SHP77 (cell line): ENCODE data around the gene TUBGCP3.

Experiments
- DNase-seq, 2 experiments: peaks; one replicate each; lab custom pipeline; 2025; lab: John Stamatoyannopoulos, UW

TUBGCP3 gene

DNA sequence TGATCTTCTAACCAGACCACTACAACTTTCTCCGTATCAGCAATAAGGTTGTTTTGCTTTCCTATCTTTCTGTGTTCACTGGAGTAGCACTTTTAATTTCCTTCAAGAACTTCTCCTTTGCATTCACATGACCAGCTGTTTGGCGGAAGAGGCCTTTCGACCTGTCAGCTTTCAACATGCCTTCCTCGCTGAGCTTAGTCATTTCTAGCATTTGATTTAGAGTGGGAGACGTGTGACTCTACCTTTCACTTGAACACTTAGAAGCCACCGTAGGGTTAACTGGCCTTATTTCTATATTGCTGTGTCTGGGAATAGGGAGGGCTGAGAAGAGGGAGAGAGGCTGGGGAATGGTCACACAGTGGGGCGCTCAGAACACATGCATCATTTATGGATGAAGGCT, 104.7 kb downstream of the TUBGCP3 start:
- DNase-seq: no peak

GRCh38 chr13:112481458-112481857, 106.5 kb downstream of the TUBGCP3 start:
- DNase-seq: no peak

GRCh38 chr13:112479389-112479788, 108.6 kb downstream of the TUBGCP3 start:
- no peak for DNase-seq

DNA sequence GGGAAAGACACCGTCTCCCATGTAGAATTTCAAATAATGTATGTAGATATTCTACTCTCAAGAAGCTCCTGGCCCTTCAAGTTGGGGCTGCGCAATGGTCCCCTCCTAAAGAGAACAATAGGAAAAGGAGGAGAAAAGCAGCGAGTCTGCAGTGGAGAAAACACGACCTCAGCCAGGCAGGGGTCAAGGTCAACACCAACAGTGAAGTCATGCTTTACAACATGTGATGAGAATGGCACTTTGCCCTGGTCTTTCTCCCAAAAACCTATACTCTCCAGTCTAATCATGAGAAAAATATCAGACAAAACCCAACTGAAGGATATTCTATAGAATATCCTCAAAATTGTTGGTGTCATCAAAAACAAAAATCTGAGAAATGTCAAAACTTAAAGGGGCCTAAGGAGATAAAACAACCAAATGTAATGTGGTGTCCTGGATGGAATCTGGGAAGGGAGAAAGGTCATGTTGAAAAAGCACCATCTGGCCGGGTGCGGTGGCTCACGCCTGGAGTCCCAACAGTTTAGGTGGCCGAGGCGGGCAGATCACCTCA, 110.8 kb downstream of the TUBGCP3 start:
- no peak for DNase-seq

- no peak for DNase-seq
These were observed 112.1 kb downstream of the TUBGCP3 start for GRCh38 chr13:112475889-112476288.

DNA sequence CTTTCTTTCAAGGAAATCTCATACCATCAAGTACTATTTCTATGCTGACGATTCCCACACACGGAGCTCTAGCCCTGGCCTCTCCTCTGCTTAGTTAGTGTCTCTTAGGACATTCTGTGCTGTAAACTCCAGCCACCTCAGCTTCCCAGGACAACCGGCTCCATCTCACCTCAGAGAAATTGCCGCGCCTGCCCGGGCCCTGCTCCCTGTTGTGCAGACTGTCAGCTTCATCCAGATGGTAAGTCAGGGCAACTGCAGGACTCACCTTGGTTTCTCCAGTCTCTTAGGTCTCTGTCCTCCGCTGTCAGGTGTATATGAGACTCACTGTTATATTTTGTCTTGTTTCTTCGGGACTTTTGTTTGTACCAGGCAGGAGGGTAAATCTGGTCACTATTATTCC, 113.1 kb downstream of the TUBGCP3 start:
- DNase-seq: no peak

GRCh38 chr13:112473818-112474217, 114.1 kb downstream of the TUBGCP3 start:
- DNase-seq: no peak

- no peak for DNase-seq
These were observed 118.7 kb downstream of the TUBGCP3 start for GRCh38 chr13:112469071-112469745.

DNA sequence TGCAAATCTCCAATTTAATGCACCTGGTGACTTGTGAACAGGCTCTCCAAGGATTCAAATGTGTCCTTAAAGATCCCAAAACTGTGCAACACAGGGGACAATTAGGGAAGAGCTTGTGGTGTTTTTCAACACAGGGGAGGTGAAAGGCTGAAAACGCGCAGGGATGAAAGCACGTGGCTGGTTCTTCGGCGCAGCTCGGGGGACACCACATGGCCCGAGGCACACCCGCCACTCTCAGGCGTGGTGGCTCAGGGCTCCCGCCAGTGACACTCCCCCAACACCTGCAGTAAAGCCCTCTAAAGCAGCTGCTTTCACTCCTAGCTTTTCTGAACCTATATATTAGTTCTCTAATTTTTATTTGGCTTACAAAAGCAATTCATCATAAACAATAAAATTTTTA, 119.9 kb downstream of the TUBGCP3 start:
- no peak for DNase-seq

DNA sequence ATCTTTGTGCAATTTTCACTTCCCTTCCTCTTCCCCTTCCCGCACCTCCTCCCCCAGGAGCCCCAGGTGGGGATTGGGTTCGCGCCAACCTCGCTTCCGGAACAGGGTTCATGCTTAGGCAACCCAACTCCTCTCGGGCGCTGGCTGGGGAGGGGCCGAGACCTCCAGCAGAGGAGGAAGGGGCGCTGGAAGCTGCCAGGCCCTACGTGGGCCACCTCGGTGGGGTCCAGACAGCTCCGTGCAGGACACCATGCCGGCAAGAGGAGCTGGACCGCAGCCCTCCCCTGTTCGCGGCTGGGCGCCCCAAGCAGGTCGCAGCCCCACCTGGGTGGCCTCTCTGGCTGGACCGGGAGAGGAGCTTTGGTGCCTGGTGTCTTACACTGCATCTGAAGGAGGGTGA, 120.7 kb downstream of the TUBGCP3 start:
- DNase-seq: no peak

DNA sequence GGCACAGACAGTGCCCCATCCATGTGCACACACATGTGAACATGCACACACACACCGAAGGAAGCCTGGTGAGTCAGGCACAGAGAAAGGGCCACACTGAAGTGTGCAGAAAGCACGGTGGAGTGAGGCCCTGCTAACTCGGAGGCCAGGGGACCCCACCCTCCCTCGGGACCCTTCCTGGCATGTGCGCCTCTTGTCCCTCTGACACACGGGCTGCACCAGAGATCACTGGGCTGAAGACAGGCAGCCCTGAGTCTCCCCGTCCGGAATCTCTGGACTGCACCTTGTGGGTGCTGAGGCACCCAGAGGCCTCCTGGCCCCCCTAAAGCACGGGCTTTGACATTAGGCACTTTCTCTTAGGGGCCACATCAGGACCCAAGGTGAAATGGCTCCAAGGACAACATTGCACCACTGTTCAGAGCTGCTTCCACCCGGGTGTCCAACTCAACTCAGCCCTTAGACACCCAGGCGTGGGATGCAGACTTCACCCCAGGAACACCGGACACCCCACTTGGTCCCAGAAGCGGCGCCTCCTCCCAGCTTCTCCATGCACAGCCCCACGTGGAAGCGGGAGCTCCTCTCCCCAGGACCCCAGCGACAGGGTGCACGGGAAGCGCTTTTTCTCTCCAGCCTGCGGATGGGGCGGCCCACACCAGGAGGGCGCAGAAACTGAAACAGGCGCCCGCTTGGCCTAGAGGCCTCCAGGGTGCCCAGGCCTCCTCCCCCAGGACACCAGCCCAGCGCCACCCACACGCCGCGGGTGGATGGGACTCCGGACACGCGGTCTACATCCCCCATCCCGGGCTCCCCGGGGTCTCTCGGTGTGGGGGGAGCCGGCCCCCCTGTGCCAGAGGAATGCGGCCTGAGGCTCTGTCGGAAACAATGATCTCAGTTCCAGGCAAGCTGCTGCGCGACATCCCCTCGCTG, 121.6 kb downstream of the TUBGCP3 start:
- DNase-seq: no peak

DNA sequence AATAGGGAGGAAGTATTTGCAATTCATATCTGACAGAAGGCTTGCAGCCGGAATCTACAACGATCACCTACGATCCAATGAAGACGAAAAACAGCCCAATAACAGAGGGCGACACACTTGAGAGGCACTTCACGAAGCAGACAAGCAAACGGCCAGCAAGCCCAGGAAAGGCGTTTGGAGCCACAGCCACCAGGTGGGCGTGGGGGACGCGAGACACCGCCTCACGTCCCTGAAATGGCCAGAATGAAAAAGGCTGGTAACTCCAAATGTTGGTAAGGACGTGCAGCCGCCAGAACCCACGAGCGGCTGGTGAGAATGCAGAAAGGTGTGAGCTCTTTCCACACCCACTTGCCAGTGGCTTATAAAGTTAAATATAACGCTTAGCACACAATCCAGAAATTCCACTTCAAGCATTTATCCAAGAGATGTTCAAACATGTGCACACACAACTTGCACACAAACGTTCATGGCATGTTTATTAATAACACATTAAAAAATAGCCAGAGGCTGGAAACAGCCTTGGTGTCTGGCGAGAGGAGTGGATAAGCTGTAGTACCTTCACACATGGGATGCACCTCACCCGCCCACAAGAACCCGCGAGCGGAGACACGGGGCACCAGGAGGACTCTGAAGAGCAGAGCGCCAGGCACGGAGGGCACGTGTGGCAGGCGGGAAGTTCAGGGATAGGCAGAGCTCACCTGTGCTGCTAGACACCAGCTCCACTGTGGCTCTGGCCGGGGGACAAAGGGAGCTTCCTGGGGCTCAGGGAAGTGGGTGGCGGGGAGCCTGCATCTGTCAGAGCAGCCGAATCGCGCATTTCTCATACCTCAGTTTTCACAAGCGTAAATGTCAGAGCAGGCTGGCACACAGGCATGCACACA, 122.5 kb downstream of the TUBGCP3 start:
- no peak for DNase-seq

GRCh38 chr13:112464720-112465119, 123.2 kb downstream of the TUBGCP3 start:
- DNase-seq: no peak

GRCh38 chr13:112462408-112462807, 125.5 kb downstream of the TUBGCP3 start:
- no peak for DNase-seq

DNA sequence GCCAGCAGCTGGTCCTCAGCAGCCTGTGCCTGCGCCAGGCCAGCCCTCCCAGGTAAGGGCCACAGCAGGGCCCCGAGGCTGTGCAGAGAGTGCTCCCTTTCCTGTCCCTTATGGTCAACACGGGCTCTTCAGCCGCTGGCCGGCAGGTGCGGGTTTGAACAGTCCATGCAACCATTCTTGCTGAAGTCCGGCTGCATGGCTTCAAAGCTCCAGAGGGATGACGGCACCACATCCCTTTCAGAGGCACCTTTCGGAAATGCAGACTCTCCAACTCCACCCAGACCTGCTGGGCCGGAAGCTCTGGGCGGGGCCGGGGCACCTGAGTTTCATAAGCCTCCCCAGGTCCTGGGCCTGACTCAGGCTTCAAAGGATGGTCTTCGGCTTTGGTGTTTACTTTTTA, 130.5 kb downstream of the TUBGCP3 start:
- DNase-seq: peak; percentile 47 to 55

- no peak for DNase-seq
These were observed 130.9 kb downstream of the TUBGCP3 start for GRCh38 chr13:112457081-112457480.

GRCh38 chr13:112456138-112457056, 131.6 kb downstream of the TUBGCP3 start:
- DNase-seq: no peak

- no peak for DNase-seq
These were observed 132.4 kb downstream of the TUBGCP3 start for GRCh38 chr13:112455476-112456059.

GRCh38 chr13:112454648-112455334, 133.2 kb downstream of the TUBGCP3 start:
- no peak for DNase-seq
